ENCODE measurements around the gene SDE2.

- TF ChIP-seq POLR2AphosphoS5 (IDR thresholded peaks at IDR 0.05) (peak; percentile 91), MXI1 (conservative IDR thresholded peaks at IDR 0.05; ENCODE audit: poor library complexity, severe bottlenecking) (no peak), CTCF (IDR thresholded peaks at IDR 0.05; ENCODE audit: poor library complexity, severe bottlenecking) (no peak)
These were observed 3.7 kb upstream of the SDE2 start for GRCh38 chr1:226002667-226003501.
